Motor neuron (in vitro differentiated cells): ENCODE measurements around the gene CHURC1. TPM values are rescaled to one million over a fixed set of nuclear protein-coding genes. Genes with fewer than 3 reads are reported as not detected.

Experiments
- ATAC-seq, 8 experiments: fragments of 200-7000 bp; cut with Tn5 transposase; replicated peaks in 6 of 8; 2 replicates each; pipeline ENCODE4 v1.8.0; 2021; ENCODE audit warnings: mild to moderate bottlenecking in 8 of 8, moderate library complexity in 8 of 8
- H3K27ac ChIP-seq, 2 donors: fragments of 250-450 bp; sonication (Bioruptor Pico); 2 replicates each; pipeline ENCODE4 v1.9.0; 2021; ENCODE audit warnings: antibody characterized with exemption in 2 of 2, mild to moderate bottlenecking in 2 of 2, moderate library complexity in 1 of 2
- H3K4me1 ChIP-seq, 2 donors: fragments of 250-450 bp; sonication (Bioruptor Pico); replicated peaks in 1 of 2; 2 replicates each; pipeline ENCODE4 v1.6.1; 2021; ENCODE audit warnings: antibody characterized with exemption in 2 of 2, mild to moderate bottlenecking in 2 of 2, moderate library complexity in 1 of 2
- H3K4me3 ChIP-seq, 5 donors: fragments of 250-450 bp; sonication (Bioruptor Pico); 2 replicates each; pipeline ENCODE4 v1.9.0; 2021; ENCODE audit warnings: antibody characterized with exemption in 5 of 5, mild to moderate bottlenecking in 5 of 5, moderate library complexity in 4 of 5
- WGBS, 10 experiments: fragments of 450-650 bp; shearing (Covaris generic); methylation state at CpG; one replicate each; pipeline ENCODE4 v1.0.0; 2022; 5-methylcytosine and 5-hydroxymethylcytosine counted together
- in situ Hi-C, 9 experiments: fragments of 400-800 bp; cut with MboI; loops; one replicate each; pipeline ENCODE4 v1.15.0; 2021; ENCODE audit warnings: low sequenced_read_pairs in 9 of 9, low pct_unique_long_range_greater_than_20kb in 2 of 9; ENCODE audit not compliant: unreplicated experiment in 9 of 9
- total RNA-seq, 8 experiments: library from RNA; unstranded; fragments of 300-600 nt; gene quantifications; 2 replicates each; pipeline versions ENCODE4 v1.2.3 to v1.2.4, GENCODE V29; 2022

CHURC1 gene
- total RNA-seq, 8 experiments from 2014 or later, result 41.4 to 120 (median 56.2) TPM

GRCh38 chr14:64932231-64932630 is 18.0 kb downstream of the CHURC1 start:
- in situ Hi-C loops, result no loop called here
- no peaks in the 10 kb centered on the region for H3K4me1 ChIP-seq
- no peak overlapping the region for H3K4me3 ChIP-seq
- no peak overlapping the region for H3K27ac ChIP-seq
- ATAC-seq, result no peak

- in situ Hi-C loops, result no loop called here
- ATAC-seq, result no peak
- no peaks in the 10 kb centered on the region for H3K4me1 ChIP-seq
- no peak overlapping the region for H3K27ac ChIP-seq
- no peak overlapping the region for H3K4me3 ChIP-seq
- 8 to 86% (median 67%) methylated on average over 1 of the region's 1 CpG; no CpG with 5 or more reads in 3 of the 10 experiments for WGBS, 10 experiments
These were observed 20.2 kb downstream of the CHURC1 start for GRCh38 chr14:64934338-64934929.

- no peak overlapping the region for H3K27ac ChIP-seq
- no peaks in the 10 kb centered on the region for H3K4me1 ChIP-seq
- ATAC-seq, result no peak
- in situ Hi-C loops, result no loop called here
- no peak overlapping the region for H3K4me3 ChIP-seq
- WGBS, 10 experiments, result 80 to 100% (median 98%) methylated on average over 1 to 2 of the region's 2 CpGs; no CpG with 5 or more reads in 2 of the 10 experiments
These were observed 21.3 kb downstream of the CHURC1 start for GRCh38 chr14:64935508-64935907.

GRCh38 chr14:64937171-64937820 is 23.0 kb downstream of the CHURC1 start:
- in situ Hi-C loops, result no loop called here
- ATAC-seq, result peak in 2 of 8 experiments; percentile 46 to 94
- no peaks in the 10 kb centered on the region for H3K4me1 ChIP-seq
- H3K4me3 ChIP-seq, result no peak overlapping the region
- WGBS, 10 experiments, result 0 to 100% (median 100%) methylated on average over 1 of the region's 1 CpG; no CpG with 5 or more reads in 5 of the 10 experiments
- no peak overlapping the region for H3K27ac ChIP-seq

GRCh38 chr14:64937821-64938193 is 23.6 kb downstream of the CHURC1 start:
- Histone ChIP-seq H3K4me3 (no peak overlapping the region), H3K4me1 (no peaks in the 10 kb centered on the region), H3K27ac (no peak overlapping the region)
- in situ Hi-C loops, result no loop called here
- 33 to 100% (median 100%) methylated on average over 1 of the region's 1 CpG; no CpG with 5 or more reads in 4 of the 10 experiments for WGBS, 10 experiments
- ATAC-seq, result peak in 4 of 8 experiments; percentile 18 to 63 (median 54)

GRCh38 chr14:64938972-64939816 is 24.9 kb downstream of the CHURC1 start:
- WGBS, 10 experiments, result 82 to 100% (median 97%) methylated on average over 1 to 8 of the region's 17 CpGs; no CpG with 5 or more reads in 1 of the 10 experiments
- no peak overlapping the region for H3K4me3 ChIP-seq
- in situ Hi-C loops, result no loop called here
- ATAC-seq, result no peak
- H3K4me1 ChIP-seq, result peaks cover 0 to 6% of the 10 kb centered on the region in 2 donors
- H3K27ac ChIP-seq, result no peak overlapping the region

- Histone ChIP-seq H3K4me1 (peaks cover 0 to 6% of the 10 kb centered on the region in 2 donors), H3K4me3 (no peak overlapping the region), H3K27ac (no peak overlapping the region)
- in situ Hi-C loops, result no loop called here
- no peak for ATAC-seq
- WGBS, 10 experiments, result 0 to 93% (median 80%) methylated on average over 1 to 3 of the region's 3 CpGs; no CpG with 5 or more reads in 5 of the 10 experiments
These were observed 25.5 kb downstream of the CHURC1 start for GRCh38 chr14:64939817-64940190.

- ATAC-seq, result no peak
- Histone ChIP-seq H3K4me1 (peaks cover 0 to 6% of the 10 kb centered on the region in 2 donors), H3K27ac (no peak overlapping the region), H3K4me3 (no peak overlapping the region)
- WGBS, 10 experiments, result 60 to 100% (median 93%) methylated on average over 1 to 3 of the region's 3 CpGs; no CpG with 5 or more reads in 2 of the 10 experiments
- in situ Hi-C loops, result no loop called here
These were observed 26.2 kb downstream of the CHURC1 start for GRCh38 chr14:64940336-64940910.

- WGBS, 10 experiments, result 0 to 94% (median 81%) methylated on average over 1 to 10 of the region's 13 CpGs; no CpG with 5 or more reads in 3 of the 10 experiments
- Histone ChIP-seq H3K4me3 (no peak within 1 kb of the TSS), H3K4me1 (peaks cover 0 to 6% of the 10 kb centered on the region in 2 donors), H3K27ac (no peak within 1 kb of the TSS)
- ATAC-seq, result no peak
- in situ Hi-C loops, result no loop called here
These were observed 28.4 kb downstream of the CHURC1 start, which contains the start of gene GPX2 for GRCh38 chr14:64942531-64943111. GPX2 (minus strand) TSS chr14:64942745; CDS start chr14:64942726, 19 bp downstream.

- Histone ChIP-seq H3K4me1 (peaks cover 0 to 6% of the 10 kb centered on the region in 2 donors), H3K4me3 (no peak overlapping the region), H3K27ac (no peak overlapping the region)
- in situ Hi-C loops, result no loop called here
- ATAC-seq, result no peak
- 70 to 93% (median 82%) methylated on average over 2 to 4 of the region's 6 CpGs; no CpG with 5 or more reads in 5 of the 10 experiments for WGBS, 10 experiments
These were observed 29.3 kb downstream of the CHURC1 start for GRCh38 chr14:64943556-64943955.

- no peak overlapping the region for H3K4me3 ChIP-seq
- H3K4me1 ChIP-seq, result peaks cover 0 to 6% of the 10 kb centered on the region in 2 donors
- WGBS, 10 experiments, result 0 to 100% (median 67%) methylated on average over 1 to 2 of the region's 2 CpGs; no CpG with 5 or more reads in 3 of the 10 experiments
- peak in 3 of 8 experiments; percentile 11 to 90 (median 82) for ATAC-seq
- in situ Hi-C loops, result no loop called here
- H3K27ac ChIP-seq, result no peak overlapping the region
These were observed 29.8 kb downstream of the CHURC1 start for GRCh38 chr14:64944041-64944440.

- no peak for ATAC-seq
- H3K27ac ChIP-seq, result no peak overlapping the region
- in situ Hi-C loops, result no loop called here
- H3K4me1 ChIP-seq, result peaks cover 0 to 6% of the 10 kb centered on the region in 2 donors
- WGBS, 10 experiments, result 40 to 100% (median 86%) methylated on average over 1 to 4 of the region's 4 CpGs; no CpG with 5 or more reads in 1 of the 10 experiments
- H3K4me3 ChIP-seq, result no peak overlapping the region
These were observed 30.6 kb downstream of the CHURC1 start for GRCh38 chr14:64944861-64945260.
